KMS-11 (cell line): ENCODE measurements around the gene CD33.
"Not testable (repeated sequence)": the region's sequence is repeated elsewhere in the genome, so short reads cannot be mapped to it uniquely, and the experiment has no call there.

Experiments
- H2AFZ ChIP-seq: fragments of 200-600 bp; sonication (generic); 2 replicates; pipeline ENCODE4 v1.6.1; 2016; ENCODE audit warnings: antibody characterized with exemption, mixed run types, low read depth
- H3K27ac ChIP-seq: fragments of 200-600 bp; sonication (generic); 2 replicates; pipeline ENCODE4 v1.6.1; 2016; ENCODE audit warnings: mild to moderate bottlenecking, mixed run types
- H3K27me3 ChIP-seq: fragments of 200-600 bp; sonication (generic); 2 replicates; pipeline ENCODE4 v1.6.1; 2017; ENCODE audit warnings: mild to moderate bottlenecking, low read depth, mixed run types, moderate library complexity; ENCODE audit not compliant: insufficient read depth
- H3K36me3 ChIP-seq: fragments of 200-600 bp; sonication (generic); 2 replicates; pipeline ENCODE4 v1.6.1; 2017; ENCODE audit warnings: mild to moderate bottlenecking, mixed run types; ENCODE audit not compliant: insufficient read depth
- H3K4me1 ChIP-seq: fragments of 200-600 bp; sonication (generic); 2 replicates; pipeline ENCODE4 v1.6.1; 2016; ENCODE audit warnings: mild to moderate bottlenecking, low read depth, mixed run types; ENCODE audit not compliant: poor library complexity, severe bottlenecking
- H3K4me2 ChIP-seq: fragments of 200-600 bp; sonication (generic); 2 replicates; pipeline ENCODE4 v1.7.0; 2016; ENCODE audit warnings: mild to moderate bottlenecking, mixed run types
- H3K4me3 ChIP-seq: fragments of 200-600 bp; sonication (generic); IDR thresholded peaks from 2 replicates; pipeline ENCODE4 v1.6.1; 2017; ENCODE audit warnings: low read depth, low read length, mixed read lengths; ENCODE audit not compliant: insufficient read depth
- H3K79me2 ChIP-seq: fragments of 200-600 bp; sonication (generic); 2 replicates; pipeline ENCODE4 v1.6.1; 2016; ENCODE audit warnings: low read depth, mixed run types; ENCODE audit not compliant: insufficient read depth
- H3K9ac ChIP-seq: fragments of 200-600 bp; sonication (generic); 2 replicates; pipeline ENCODE4 v1.6.1; 2016; ENCODE audit warnings: mild to moderate bottlenecking, mixed run types
- H4K20me1 ChIP-seq: fragments of 200-600 bp; sonication (generic); 2 replicates; pipeline ENCODE4 v1.6.1; 2016; ENCODE audit warnings: mild to moderate bottlenecking, mixed run types; ENCODE audit not compliant: insufficient read depth
- CTCF ChIP-seq: fragments of 200-600 bp; sonication (generic); conservative IDR thresholded peaks from 2 replicates; pipeline ENCODE4 v1.6.1; 2017; ENCODE audit warnings: low read depth, mild to moderate bottlenecking, antibody characterized with exemption, low read length, moderate library complexity, mixed read lengths

The CD33 gene

DNA sequence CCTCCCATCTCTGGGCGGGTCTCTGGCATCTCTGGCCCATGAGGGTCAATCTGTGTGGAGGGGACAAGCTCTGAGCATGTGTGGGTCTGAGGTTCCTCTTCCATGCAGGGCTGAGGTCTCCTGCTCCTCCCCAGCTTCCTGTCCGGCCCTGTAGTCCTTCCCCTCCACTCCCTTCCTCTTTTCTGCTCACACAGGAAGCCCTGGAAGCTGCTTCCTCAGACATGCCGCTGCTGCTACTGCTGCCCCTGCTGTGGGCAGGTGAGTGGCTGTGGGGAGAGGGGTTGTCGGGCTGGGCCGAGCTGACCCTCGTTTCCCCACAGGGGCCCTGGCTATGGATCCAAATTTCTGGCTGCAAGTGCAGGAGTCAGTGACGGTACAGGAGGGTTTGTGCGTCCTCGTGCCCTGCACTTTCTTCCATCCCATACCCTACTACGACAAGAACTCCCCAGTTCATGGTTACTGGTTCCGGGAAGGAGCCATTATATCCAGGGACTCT lies at the start of gene CD33:
Gene CD33, plus strand, starts transcription at position 183 of the 496 bp plus-strand sequence. Its CDS starts 39 bp downstream, at position 222.
- not testable (repeated sequence) for H4K20me1 ChIP-seq, H3K27me3 ChIP-seq, H3K36me3 ChIP-seq, H3K9ac ChIP-seq, H2AFZ ChIP-seq, H3K79me2 ChIP-seq, H3K4me2 ChIP-seq, H3K27ac ChIP-seq, H3K4me3 ChIP-seq, H3K4me1 ChIP-seq

GRCh38 chr19:51179256-51179655 lies 45.6 kb upstream of the CD33 start:
- Histone ChIP-seq H3K27ac (no peak overlapping the region), H3K4me1 (no peaks in the 10 kb centered on the region), H3K36me3 (no peaks in the 10 kb centered on the region), H3K4me2 (no peak overlapping the region), H4K20me1 (no peaks in the 10 kb centered on the region), H3K4me3 (no peak overlapping the region), H3K27me3 (no peaks in the 10 kb centered on the region; the same call in 1 of the 2 replicates), H2AFZ (no peak overlapping the region), H3K9ac (no peak overlapping the region), H3K79me2 (no peaks in the 10 kb centered on the region)
- no peak for TF ChIP-seq CTCF

- Histone ChIP-seq H4K20me1 (no peaks in the 10 kb centered on the region), H3K36me3 (no peaks in the 10 kb centered on the region), H3K4me3 (no peak overlapping the region), H3K4me2 (no peak overlapping the region), H3K27me3 (no peaks in the 10 kb centered on the region; the same call in 1 of the 2 replicates), H2AFZ (no peak overlapping the region), H3K9ac (no peak overlapping the region), H3K79me2 (no peaks in the 10 kb centered on the region), H3K4me1 (no peaks in the 10 kb centered on the region), H3K27ac (no peak overlapping the region)
- TF ChIP-seq CTCF = no peak
Observed at GRCh38 chr19:51181377-51181912, 43.4 kb upstream of the CD33 start.

- H3K79me2 ChIP-seq = no peaks in the 10 kb centered on the region
- H3K4me1 ChIP-seq = no peaks in the 10 kb centered on the region
- no peak for TF ChIP-seq CTCF
- H3K27ac ChIP-seq = no peak overlapping the region
- H3K9ac ChIP-seq = no peak overlapping the region
- no peaks in the 10 kb centered on the region for H4K20me1 ChIP-seq
- H3K4me3 ChIP-seq = no peak overlapping the region
- H3K4me2 ChIP-seq = no peak overlapping the region
- H3K36me3 ChIP-seq = no peaks in the 10 kb centered on the region
- no peaks in the 10 kb centered on the region; the same call in 1 of the 2 replicates for H3K27me3 ChIP-seq
- H2AFZ ChIP-seq = no peak overlapping the region
Observed at GRCh38 chr19:51181913-51182419, 42.9 kb upstream of the CD33 start.

GRCh38 chr19:51183629-51184028 lies 41.3 kb upstream of the CD33 start:
- no peak overlapping the region for H3K4me2 ChIP-seq
- no peaks in the 10 kb centered on the region; the same call in 1 of the 2 replicates for H3K27me3 ChIP-seq
- TF ChIP-seq CTCF = no peak

More at GRCh38 chr19:51183629-51184028, 41.3 kb upstream of the CD33 start:
- Histone ChIP-seq H3K27ac (no peak overlapping the region), H3K4me3 (no peak overlapping the region), H3K9ac (no peak overlapping the region), H4K20me1 (no peaks in the 10 kb centered on the region), H3K4me1 (no peaks in the 10 kb centered on the region), H2AFZ (no peak overlapping the region), H3K79me2 (no peaks in the 10 kb centered on the region), H3K36me3 (no peaks in the 10 kb centered on the region)
